ENCODE data around the gene PPP1R3F.

DNA sequence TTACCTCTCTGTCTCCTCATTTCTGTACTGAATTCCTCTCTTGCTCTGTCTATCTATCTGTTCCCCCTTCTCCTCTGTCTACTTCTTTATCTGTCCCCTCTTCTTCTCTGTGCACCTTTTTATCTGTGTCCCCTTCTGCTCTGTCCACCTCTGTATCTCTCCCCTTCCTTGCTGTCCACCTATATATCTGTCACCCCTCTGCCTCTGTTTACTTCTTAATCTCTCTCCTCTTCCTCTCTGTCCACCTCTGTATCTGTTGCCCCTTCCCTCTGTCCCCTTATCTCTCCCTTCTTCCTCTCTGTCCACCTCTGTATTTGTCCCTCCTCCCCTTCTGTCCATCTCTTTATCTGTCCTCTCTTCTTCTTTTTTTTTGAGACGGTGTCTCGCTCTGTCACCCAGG is 25.4 kb upstream of the PPP1R3F start:
- TF ChIP-seq, protein P1, sequence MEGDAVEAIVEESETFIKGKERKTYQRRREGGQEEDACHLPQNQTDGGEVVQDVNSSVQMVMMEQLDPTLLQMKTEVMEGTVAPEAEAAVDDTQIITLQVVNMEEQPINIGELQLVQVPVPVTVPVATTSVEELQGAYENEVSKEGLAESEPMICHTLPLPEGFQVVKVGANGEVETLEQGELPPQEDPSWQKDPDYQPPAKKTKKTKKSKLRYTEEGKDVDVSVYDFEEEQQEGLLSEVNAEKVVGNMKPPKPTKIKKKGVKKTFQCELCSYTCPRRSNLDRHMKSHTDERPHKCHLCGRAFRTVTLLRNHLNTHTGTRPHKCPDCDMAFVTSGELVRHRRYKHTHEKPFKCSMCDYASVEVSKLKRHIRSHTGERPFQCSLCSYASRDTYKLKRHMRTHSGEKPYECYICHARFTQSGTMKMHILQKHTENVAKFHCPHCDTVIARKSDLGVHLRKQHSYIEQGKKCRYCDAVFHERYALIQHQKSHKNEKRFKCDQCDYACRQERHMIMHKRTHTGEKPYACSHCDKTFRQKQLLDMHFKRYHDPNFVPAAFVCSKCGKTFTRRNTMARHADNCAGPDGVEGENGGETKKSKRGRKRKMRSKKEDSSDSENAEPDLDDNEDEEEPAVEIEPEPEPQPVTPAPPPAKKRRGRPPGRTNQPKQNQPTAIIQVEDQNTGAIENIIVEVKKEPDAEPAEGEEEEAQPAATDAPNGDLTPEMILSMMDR (IDR thresholded peaks at IDR 0.05; ENCODE audit: insufficient read depth, low read depth, low read length): no peak
- no peak for TF ChIP-seq EZH2 (IDR thresholded peaks at IDR 0.05; ENCODE audit: insufficient read depth, low read length)
